Mesodermal cell (in vitro differentiated cells): Measurements from ENCODE around the gene IMPG2.

Experiments
- H3K27ac ChIP-seq: 2 replicates; pipeline ENCODE4 v1.7.0; 2013; ENCODE audit warnings: mild to moderate bottlenecking, low read depth, low read length, moderate library complexity; ENCODE audit not compliant: severe bottlenecking
- H3K36me3 ChIP-seq: 2 replicates; pipeline ENCODE4 v1.7.1; 2013; ENCODE audit warnings: mild to moderate bottlenecking, low read length, moderate library complexity; ENCODE audit not compliant: control insufficient read depth, insufficient read depth
- H3K4me1 ChIP-seq: one replicate; pipeline ENCODE4 v1.7.1; 2013; ENCODE audit warnings: mild to moderate bottlenecking, low read length; ENCODE audit not compliant: insufficient read depth, control insufficient read depth, poor library complexity, severe bottlenecking
- H3K4me3 ChIP-seq: 2 replicates; pipeline ENCODE4 v1.7.0; 2013; ENCODE audit warnings: low read length, control low read depth, mild to moderate bottlenecking; ENCODE audit not compliant: insufficient read depth, poor library complexity, severe bottlenecking; ENCODE audit errors: extremely low read depth
- H3K9me3 ChIP-seq: 2 replicates; pipeline ENCODE4 v1.7.1; 2013; ENCODE audit warnings: mild to moderate bottlenecking, low read length, moderate library complexity; ENCODE audit not compliant: control insufficient read depth
- WGBS, 2 experiments: methylation state at CpG; one replicate each; pipeline ENCODE4 v1.1.5; 2013; ENCODE audit warnings: missing lambda C conversion rate in 2 of 2; ENCODE audit not compliant: insufficient coverage in 2 of 2; 5-methylcytosine and 5-hydroxymethylcytosine counted together

Gene IMPG2

DNA sequence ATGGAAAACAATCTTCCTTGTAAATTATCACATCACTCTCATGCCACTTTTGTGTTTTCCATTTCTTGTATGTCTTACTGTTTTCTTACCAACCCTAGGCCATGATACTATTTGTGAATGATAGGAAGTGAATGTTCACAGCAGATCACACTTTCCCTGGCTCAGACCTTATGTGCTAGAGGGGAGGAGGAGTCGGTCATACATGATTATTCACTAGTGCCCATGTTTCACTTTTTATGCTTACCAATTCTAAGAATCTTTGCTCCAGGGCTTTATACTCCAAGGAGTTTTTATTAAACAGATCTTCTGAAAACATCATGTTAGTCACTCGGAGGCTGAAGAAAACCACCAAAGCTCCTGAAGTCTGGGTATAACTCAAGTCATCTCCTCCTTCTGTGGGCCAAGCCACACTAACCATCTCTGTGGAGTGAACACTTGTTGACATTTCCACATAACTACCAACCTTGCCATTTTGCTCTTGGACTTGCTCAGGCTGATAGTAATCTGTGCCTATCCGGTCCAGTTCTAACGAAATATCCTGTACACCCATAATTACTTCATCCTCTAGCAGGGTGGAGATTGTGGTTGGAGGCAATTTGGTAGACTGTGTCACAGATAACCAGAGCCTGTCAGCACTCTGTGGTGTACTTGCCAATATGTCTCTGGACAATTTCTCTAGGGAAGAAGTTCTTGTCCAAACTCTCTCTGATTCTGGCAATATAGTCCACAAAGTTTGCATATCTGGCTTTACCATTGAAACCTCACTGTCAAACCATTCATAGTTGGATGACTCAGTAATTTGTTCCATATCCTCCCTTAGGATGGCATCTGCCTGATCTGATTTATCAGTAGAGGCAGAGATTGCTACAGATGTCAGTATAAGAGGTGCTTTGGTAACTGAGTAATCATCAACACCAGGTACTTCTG lies 76.8 kb downstream of the IMPG2 start:
- Histone ChIP-seq H3K9me3 (no peaks in the 10 kb centered on the region), H3K4me3 (no peak overlapping the region), H3K27ac (no peak overlapping the region), H3K36me3 (no peaks in the 10 kb centered on the region), H3K4me1 (no peaks in the 10 kb centered on the region)
- 95% methylated on average over 2 of the region's 4 CpGs; no CpG with 5 or more reads in 1 of the 2 experiments for WGBS, 2 experiments

DNA sequence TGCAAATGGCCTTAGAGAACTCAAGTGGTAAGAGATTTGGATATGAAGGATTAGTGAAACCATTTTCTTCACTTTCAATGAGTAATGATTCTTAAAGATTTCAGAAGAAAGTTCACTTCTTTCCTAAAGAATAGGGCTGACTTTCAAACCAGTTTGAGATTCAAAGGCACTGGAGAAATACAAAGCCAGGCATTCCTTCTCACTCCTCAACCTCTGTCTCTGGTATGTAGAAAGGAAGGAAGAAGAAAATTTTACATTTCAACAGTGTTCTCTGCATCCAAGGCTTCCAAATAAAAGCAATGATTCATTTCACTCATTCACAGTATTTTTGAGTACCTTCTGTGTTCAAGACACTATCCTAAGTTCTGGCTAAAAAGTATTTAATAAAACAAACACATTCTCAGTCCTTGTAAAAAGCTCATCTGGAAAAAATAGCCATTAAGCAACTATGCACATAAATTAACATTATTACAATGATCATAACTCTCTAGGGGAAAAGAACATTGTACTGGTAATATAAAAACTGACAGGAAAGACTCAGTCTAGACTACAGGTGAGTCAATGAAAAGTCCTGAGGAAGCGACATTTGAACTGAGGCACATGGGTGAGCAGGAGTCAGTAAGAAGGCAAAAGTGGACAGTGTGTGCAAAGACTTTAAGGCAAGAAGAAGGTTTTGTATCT lies 79.5 kb downstream of the IMPG2 start:
- Histone ChIP-seq H3K4me1 (no peaks in the 10 kb centered on the region), H3K27ac (no peak overlapping the region), H3K36me3 (no peaks in the 10 kb centered on the region), H3K4me3 (no peak overlapping the region), H3K9me3 (no peaks in the 10 kb centered on the region)
- 100% methylated on average over 1 of the region's 1 CpG for WGBS, 2 experiments

DNA sequence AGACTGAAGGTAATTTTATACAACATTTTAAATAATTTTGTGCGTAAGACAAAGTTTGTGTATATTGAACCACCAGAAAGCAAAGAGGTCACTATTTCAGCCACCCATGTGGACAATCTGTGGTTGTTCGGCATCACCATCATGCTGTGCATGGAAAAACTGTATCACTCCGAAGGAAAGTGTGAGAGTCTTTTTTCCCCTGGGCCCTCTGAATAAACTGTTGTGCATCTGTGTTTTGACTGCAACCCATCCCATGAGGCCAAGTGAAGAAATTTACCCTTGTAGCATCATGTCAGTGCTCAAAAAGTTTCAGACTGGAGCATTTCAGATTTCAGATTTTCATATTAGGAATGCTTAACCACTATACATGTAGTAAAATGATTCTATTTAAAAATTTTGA lies 85.3 kb downstream of the IMPG2 start:
- 88 to 100% methylated on average over 2 of the region's 3 CpGs for whole genome bisulfite sequencing, 2 experiments
- no peaks in the 10 kb centered on the region for H3K4me1 ChIP-seq
- no peak overlapping the region for H3K27ac ChIP-seq
- H3K9me3 ChIP-seq, result no peaks in the 10 kb centered on the region
- H3K36me3 ChIP-seq, result no peaks in the 10 kb centered on the region
- no peak overlapping the region for H3K4me3 ChIP-seq

DNA sequence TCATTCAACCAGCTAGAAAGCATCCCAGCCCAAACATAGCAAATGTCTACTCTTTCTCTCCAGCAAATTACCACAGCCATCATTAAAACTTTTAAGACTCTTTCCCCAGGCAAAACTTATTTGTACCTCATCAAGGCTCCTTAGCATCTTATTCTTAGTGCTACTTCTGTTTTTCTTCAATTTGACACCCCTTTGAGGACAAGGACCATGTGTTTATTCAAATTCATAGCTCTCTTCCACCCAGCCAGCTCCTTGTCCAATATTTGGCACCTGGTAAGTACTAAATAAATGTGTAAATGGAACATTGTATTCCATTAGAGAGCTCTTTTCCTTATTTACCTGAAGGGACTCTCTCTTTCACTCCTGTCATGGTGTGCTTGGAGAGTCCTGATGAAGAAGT lies 89.8 kb downstream of the IMPG2 start:
- Histone ChIP-seq H3K4me1 (no peaks in the 10 kb centered on the region), H3K4me3 (no peak overlapping the region)

GRCh38 chr3:101229681-101230080 lies 90.7 kb downstream of the IMPG2 start:
- H3K4me1 ChIP-seq, result no peaks in the 10 kb centered on the region

More for the DNA sequence above, 89.8 kb downstream of the IMPG2 start:
- H3K27ac ChIP-seq, result no peak overlapping the region
- no peaks in the 10 kb centered on the region for H3K36me3 ChIP-seq
- no peaks in the 10 kb centered on the region for H3K9me3 ChIP-seq

GRCh38 chr3:101228441-101228840 lies 91.9 kb downstream of the IMPG2 start:
- no peak overlapping the region for H3K27ac ChIP-seq
- H3K9me3 ChIP-seq, result no peaks in the 10 kb centered on the region
- no peak overlapping the region for H3K4me3 ChIP-seq
- WGBS, 2 experiments, result 63 to 88% methylated on average over 1 to 2 of the region's 3 CpGs
- no peaks in the 10 kb centered on the region for H3K4me1 ChIP-seq
- no peaks in the 10 kb centered on the region for H3K36me3 ChIP-seq

More at GRCh38 chr3:101229681-101230080, 90.7 kb downstream of the IMPG2 start:
- 80 to 100% methylated on average over 1 to 2 of the region's 4 CpGs for WGBS, 2 experiments
- Histone ChIP-seq H3K4me3 (no peak overlapping the region), H3K27ac (no peak overlapping the region), H3K36me3 (no peaks in the 10 kb centered on the region), H3K9me3 (no peaks in the 10 kb centered on the region)

GRCh38 chr3:101224739-101225138 lies 95.6 kb downstream of the IMPG2 start:
- Histone ChIP-seq H3K36me3 (no peaks in the 10 kb centered on the region), H3K27ac (no peak overlapping the region), H3K9me3 (peaks cover 6% of the 10 kb centered on the region), H3K4me3 (no peak overlapping the region), H3K4me1 (no peaks in the 10 kb centered on the region)
- WGBS, 2 experiments, result 80 to 95% methylated on average over 2 to 3 of the region's 4 CpGs

DNA sequence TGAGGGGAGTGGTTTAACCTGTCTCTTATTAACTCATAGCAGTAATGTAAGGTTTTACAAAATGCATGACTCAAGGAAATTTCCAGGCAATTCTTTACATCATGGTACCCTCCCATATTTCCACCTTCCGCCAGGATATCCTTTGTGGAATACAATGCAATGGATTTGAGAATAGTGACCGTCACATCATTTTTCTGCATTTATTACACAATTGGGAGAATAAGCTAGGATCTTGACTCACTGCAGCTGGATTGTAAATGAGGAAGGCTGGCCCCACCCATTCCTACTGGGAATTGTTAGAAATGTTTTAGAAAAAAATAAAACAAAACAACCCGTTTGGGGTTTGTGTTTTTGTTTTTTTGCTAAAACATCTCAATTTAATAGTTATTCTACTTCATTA lies 97.4 kb downstream of the IMPG2 start:
- H3K4me1 ChIP-seq, result no peaks in the 10 kb centered on the region
- no peak overlapping the region for H3K4me3 ChIP-seq
- peaks cover 11% of the 10 kb centered on the region for H3K9me3 ChIP-seq
- WGBS, 2 experiments, result no CpG with 5 or more reads among the region's 3 CpGs
- H3K27ac ChIP-seq, result no peak overlapping the region
- no peaks in the 10 kb centered on the region for H3K36me3 ChIP-seq

DNA sequence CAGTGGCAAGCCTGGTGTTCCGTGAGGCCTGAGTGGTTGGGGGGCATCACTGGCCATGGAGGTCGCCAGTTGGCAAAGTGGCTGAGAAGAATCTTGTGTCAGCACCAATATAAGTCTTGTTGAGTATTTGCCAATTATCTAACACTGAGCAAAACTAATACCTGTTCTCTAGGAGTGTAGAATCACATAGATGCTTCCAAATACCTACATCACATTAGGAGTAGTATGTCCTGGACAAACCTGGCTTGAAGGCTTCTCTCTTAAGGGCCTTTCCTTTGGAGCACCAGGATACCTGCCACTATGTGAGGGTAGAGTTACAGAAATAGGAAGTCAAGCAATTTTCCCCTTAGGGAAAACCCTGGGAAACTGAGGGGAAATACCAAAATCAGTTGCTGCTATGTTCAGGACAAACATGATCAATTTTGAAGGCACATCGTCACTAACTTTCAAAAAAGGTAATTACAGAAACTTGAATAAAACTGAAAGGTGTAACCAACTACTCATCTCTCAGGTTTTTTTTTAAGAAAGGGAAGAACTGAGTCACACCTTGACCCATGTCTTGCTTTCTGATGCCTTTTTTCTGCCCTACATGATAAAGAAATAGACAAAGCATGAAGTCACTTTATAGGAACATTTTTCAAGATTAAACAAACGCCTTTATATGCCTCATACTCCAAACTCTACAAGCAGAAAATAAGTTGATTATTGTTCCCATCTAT lies 100.4 kb downstream of the IMPG2 start:
- Histone ChIP-seq H3K4me3 (no peak overlapping the region), H3K36me3 (no peaks in the 10 kb centered on the region), H3K27ac (no peak overlapping the region), H3K9me3 (peaks cover 11% of the 10 kb centered on the region), H3K4me1 (no peaks in the 10 kb centered on the region)
- 72 to 86% methylated on average over 1 to 4 of the region's 4 CpGs for WGBS, 2 experiments

GRCh38 chr3:101217472-101218245 lies 102.7 kb downstream of the IMPG2 start:
- Histone ChIP-seq H3K4me1 (no peaks in the 10 kb centered on the region), H3K36me3 (no peaks in the 10 kb centered on the region), H3K27ac (no peak overlapping the region), H3K4me3 (no peak overlapping the region), H3K9me3 (peaks cover 23% of the 10 kb centered on the region)
- 63 to 90% methylated on average over 1 to 3 of the region's 3 CpGs for WGBS, 2 experiments
